Suprapubic skin (tissue), 4 donors: ENCODE measurements around the gene WWOX.

ENCODE experiments used
- EP300 ChIP-seq: sonication (generic); formaldehyde crosslinking; IDR thresholded peaks from one replicate; pipeline ENCODE4 v1.6.1; 2017; ENCODE audit warnings: antibody characterized with exemption
- POLR2A ChIP-seq, 2 donors: fragments of 450-650 bp; IDR thresholded peaks; one replicate each; pipeline ENCODE4 v1.6.1; 2017; ENCODE audit warnings: antibody characterized with exemption in 2 of 2, mild to moderate bottlenecking in 2 of 2, moderate library complexity in 2 of 2
- POLR2AphosphoS5 ChIP-seq, 3 donors: sonication (generic); formaldehyde crosslinking; IDR thresholded peaks; one replicate each; pipeline ENCODE4 v1.6.1; 2017; ENCODE audit warnings: antibody characterized with exemption in 3 of 3
- TF ChIP-seq, protein P1 (sequence below), 2 donors: fragments of 200-600 bp in 1 of 2; fragments of 450-650 bp in 1 of 2; sonication (generic) in 1 of 2; IDR thresholded peaks; one replicate each; pipeline ENCODE4 v1.5.1; 2016 to 2019; ENCODE audit warnings: antibody characterized with exemption in 2 of 2, mild to moderate bottlenecking in 1 of 2, moderate library complexity in 1 of 2

DNA sequence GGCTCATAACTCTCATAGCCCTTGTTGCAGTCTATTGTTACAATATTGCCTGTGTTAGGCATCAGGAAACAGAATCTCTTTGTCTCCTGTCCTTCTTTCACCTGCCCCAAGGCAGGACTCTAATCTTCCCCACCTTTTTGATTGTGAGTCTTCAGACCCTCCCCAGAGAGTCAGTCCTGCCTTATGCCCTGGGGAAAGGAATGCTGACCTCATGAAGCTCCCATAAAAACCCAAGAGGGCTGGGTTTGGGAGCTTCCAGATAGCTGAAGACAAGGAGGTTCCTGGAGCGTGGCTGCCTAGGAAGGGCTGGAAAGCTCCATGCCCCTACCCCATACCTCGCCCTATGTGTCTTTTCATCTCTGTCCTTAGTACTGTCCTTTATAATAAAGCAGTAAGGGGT lies 688.8 kb downstream of the WWOX start:
- TF ChIP-seq, protein P1, sequence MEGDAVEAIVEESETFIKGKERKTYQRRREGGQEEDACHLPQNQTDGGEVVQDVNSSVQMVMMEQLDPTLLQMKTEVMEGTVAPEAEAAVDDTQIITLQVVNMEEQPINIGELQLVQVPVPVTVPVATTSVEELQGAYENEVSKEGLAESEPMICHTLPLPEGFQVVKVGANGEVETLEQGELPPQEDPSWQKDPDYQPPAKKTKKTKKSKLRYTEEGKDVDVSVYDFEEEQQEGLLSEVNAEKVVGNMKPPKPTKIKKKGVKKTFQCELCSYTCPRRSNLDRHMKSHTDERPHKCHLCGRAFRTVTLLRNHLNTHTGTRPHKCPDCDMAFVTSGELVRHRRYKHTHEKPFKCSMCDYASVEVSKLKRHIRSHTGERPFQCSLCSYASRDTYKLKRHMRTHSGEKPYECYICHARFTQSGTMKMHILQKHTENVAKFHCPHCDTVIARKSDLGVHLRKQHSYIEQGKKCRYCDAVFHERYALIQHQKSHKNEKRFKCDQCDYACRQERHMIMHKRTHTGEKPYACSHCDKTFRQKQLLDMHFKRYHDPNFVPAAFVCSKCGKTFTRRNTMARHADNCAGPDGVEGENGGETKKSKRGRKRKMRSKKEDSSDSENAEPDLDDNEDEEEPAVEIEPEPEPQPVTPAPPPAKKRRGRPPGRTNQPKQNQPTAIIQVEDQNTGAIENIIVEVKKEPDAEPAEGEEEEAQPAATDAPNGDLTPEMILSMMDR (IDR thresholded peaks at IDR 0.05) = no peak
- TF ChIP-seq POLR2AphosphoS5 (IDR thresholded peaks at IDR 0.05) (no peak), POLR2A (IDR thresholded peaks at IDR 0.05) (no peak), EP300 (no peak)
